ENCODE measurements around the gene MEGF6. TPM values are rescaled to one million over a fixed set of nuclear protein-coding genes. Genes with fewer than 3 reads are reported as not detected.

MEGF6 gene
- total RNA-seq, 2 donors from 2014 or later = 4.9 to 6.8 TPM

GRCh38 chr1:3560251-3560871 is 50.9 kb downstream of the MEGF6 start:
- Mint-ChIP-seq H3K4me3 (no peak overlapping the region), H3K36me3 (ENCODE audit: insufficient read depth in 2 of 2) (no peaks in the 10 kb centered on the region), H3K27ac (no peak overlapping the region), H3K27me3 (ENCODE audit: low read depth) (no peaks in the 10 kb centered on the region), H3K4me1 (ENCODE audit: low read depth) (no peaks in the 10 kb centered on the region), H3K9me3 (no peaks in the 10 kb centered on the region)
- no peak for ATAC-seq (replicated peaks in 1 of 2)
- DNase-seq = no peak

- ATAC-seq (replicated peaks in 1 of 2) = no peak
- H3K36me3 Mint-ChIP-seq (ENCODE audit: insufficient read depth in 2 of 2) = no peaks in the 10 kb centered on the region
- H3K27ac Mint-ChIP-seq = no peak overlapping the region
- no peak overlapping the region for H3K4me3 Mint-ChIP-seq
- no peak for DNase-seq
- no peaks in the 10 kb centered on the region for H3K9me3 Mint-ChIP-seq
- no peaks in the 10 kb centered on the region for H3K27me3 Mint-ChIP-seq (ENCODE audit: low read depth)
- no peaks in the 10 kb centered on the region for H3K4me1 Mint-ChIP-seq (ENCODE audit: low read depth)
Measured at GRCh38 chr1:3558036-3558726, 53.1 kb downstream of the MEGF6 start.

- Mint-ChIP-seq H3K4me3 (no peak overlapping the region), H3K27ac (no peak overlapping the region), H3K27me3 (ENCODE audit: low read depth) (no peaks in the 10 kb centered on the region), H3K4me1 (ENCODE audit: low read depth) (no peaks in the 10 kb centered on the region), H3K9me3 (no peaks in the 10 kb centered on the region), H3K36me3 (ENCODE audit: insufficient read depth in 2 of 2) (no peaks in the 10 kb centered on the region)
- no peak for DNase-seq
- ATAC-seq (replicated peaks in 1 of 2) = no peak
Measured at GRCh38 chr1:3557366-3557765, 53.9 kb downstream of the MEGF6 start.

- Mint-ChIP-seq H3K36me3 (ENCODE audit: insufficient read depth in 2 of 2) (no peaks in the 10 kb centered on the region), H3K27me3 (ENCODE audit: low read depth) (no peaks in the 10 kb centered on the region), H3K27ac (no peak overlapping the region), H3K4me1 (ENCODE audit: low read depth) (no peaks in the 10 kb centered on the region), H3K9me3 (no peaks in the 10 kb centered on the region), H3K4me3 (no peak overlapping the region)
- no peak for ATAC-seq (replicated peaks in 1 of 2)
- no peak for DNase-seq
Measured at GRCh38 chr1:3556336-3556735, 55.0 kb downstream of the MEGF6 start.

GRCh38 chr1:3555131-3555920 is 56.0 kb downstream of the MEGF6 start:
- Mint-ChIP-seq H3K9me3 (no peaks in the 10 kb centered on the region), H3K4me1 (ENCODE audit: low read depth) (no peaks in the 10 kb centered on the region), H3K4me3 (no peak overlapping the region), H3K36me3 (ENCODE audit: insufficient read depth in 2 of 2) (no peaks in the 10 kb centered on the region), H3K27me3 (ENCODE audit: low read depth) (no peaks in the 10 kb centered on the region), H3K27ac (no peak overlapping the region)
- ATAC-seq (replicated peaks in 1 of 2) (no peak), DNase-seq (no peak)

- DNase-seq (no peak), ATAC-seq (replicated peaks in 1 of 2) (no peak)
- no peak overlapping the region for H3K4me3 Mint-ChIP-seq
- H3K36me3 Mint-ChIP-seq (ENCODE audit: insufficient read depth in 2 of 2) = no peaks in the 10 kb centered on the region
- H3K9me3 Mint-ChIP-seq = no peaks in the 10 kb centered on the region
- no peaks in the 10 kb centered on the region for H3K27me3 Mint-ChIP-seq (ENCODE audit: low read depth)
- H3K27ac Mint-ChIP-seq = no peak overlapping the region
- no peaks in the 10 kb centered on the region for H3K4me1 Mint-ChIP-seq (ENCODE audit: low read depth)
Measured at GRCh38 chr1:3553940-3554223, 57.4 kb downstream of the MEGF6 start.

- no peaks in the 10 kb centered on the region for H3K27me3 Mint-ChIP-seq (ENCODE audit: low read depth)
- H3K4me1 Mint-ChIP-seq (ENCODE audit: low read depth) = no peaks in the 10 kb centered on the region
- H3K27ac Mint-ChIP-seq = no peak overlapping the region
- DNase-seq (no peak), ATAC-seq (replicated peaks in 1 of 2) (no peak)
- H3K4me3 Mint-ChIP-seq = no peak overlapping the region
- H3K36me3 Mint-ChIP-seq (ENCODE audit: insufficient read depth in 2 of 2) = no peaks in the 10 kb centered on the region
- H3K9me3 Mint-ChIP-seq = no peaks in the 10 kb centered on the region
Measured at GRCh38 chr1:3553166-3553939, 58.0 kb downstream of the MEGF6 start.

GRCh38 chr1:3552751-3553150 is 58.6 kb downstream of the MEGF6 start:
- no peaks in the 10 kb centered on the region for H3K9me3 Mint-ChIP-seq
- no peak overlapping the region for H3K27ac Mint-ChIP-seq
- no peaks in the 10 kb centered on the region for H3K4me1 Mint-ChIP-seq (ENCODE audit: low read depth)
- H3K4me3 Mint-ChIP-seq = no peak overlapping the region
- no peaks in the 10 kb centered on the region for H3K36me3 Mint-ChIP-seq (ENCODE audit: insufficient read depth in 2 of 2)
- H3K27me3 Mint-ChIP-seq (ENCODE audit: low read depth) = no peaks in the 10 kb centered on the region
- no peak for ATAC-seq (replicated peaks in 1 of 2)
- DNase-seq = no peak

- H3K27ac Mint-ChIP-seq = no peak overlapping the region
- no peak for DNase-seq
- no peaks in the 10 kb centered on the region for H3K36me3 Mint-ChIP-seq (ENCODE audit: insufficient read depth in 2 of 2)
- no peaks in the 10 kb centered on the region for H3K9me3 Mint-ChIP-seq
- H3K4me1 Mint-ChIP-seq (ENCODE audit: low read depth) = no peaks in the 10 kb centered on the region
- ATAC-seq (replicated peaks in 1 of 2) = no peak
- no peak overlapping the region for H3K4me3 Mint-ChIP-seq
- no peaks in the 10 kb centered on the region for H3K27me3 Mint-ChIP-seq (ENCODE audit: low read depth)
Measured at GRCh38 chr1:3552176-3552575, 59.1 kb downstream of the MEGF6 start.

- no peak for ATAC-seq (replicated peaks in 1 of 2)
- Mint-ChIP-seq H3K27me3 (ENCODE audit: low read depth) (no peaks in the 10 kb centered on the region), H3K36me3 (ENCODE audit: insufficient read depth in 2 of 2) (no peaks in the 10 kb centered on the region), H3K27ac (no peak overlapping the region), H3K4me3 (no peak overlapping the region), H3K4me1 (ENCODE audit: low read depth) (no peaks in the 10 kb centered on the region), H3K9me3 (no peaks in the 10 kb centered on the region)
- DNase-seq = no peak
Measured at GRCh38 chr1:3551711-3552110, 59.6 kb downstream of the MEGF6 start.

GRCh38 chr1:3551290-3551678 is 60.0 kb downstream of the MEGF6 start:
- ATAC-seq (replicated peaks in 1 of 2) (no peak), DNase-seq (no peak)
- H3K27ac Mint-ChIP-seq = no peak overlapping the region
- no peaks in the 10 kb centered on the region for H3K4me1 Mint-ChIP-seq (ENCODE audit: low read depth)
- H3K36me3 Mint-ChIP-seq (ENCODE audit: insufficient read depth in 2 of 2) = no peaks in the 10 kb centered on the region
- H3K4me3 Mint-ChIP-seq = no peak overlapping the region
- H3K9me3 Mint-ChIP-seq = no peaks in the 10 kb centered on the region
- H3K27me3 Mint-ChIP-seq (ENCODE audit: low read depth) = no peaks in the 10 kb centered on the region

GRCh38 chr1:3550511-3551289 is 60.6 kb downstream of the MEGF6 start:
- ATAC-seq (replicated peaks in 1 of 2) (no peak), DNase-seq (no peak)
- no peak overlapping the region for H3K4me3 Mint-ChIP-seq
- no peaks in the 10 kb centered on the region for H3K27me3 Mint-ChIP-seq (ENCODE audit: low read depth)
- no peaks in the 10 kb centered on the region for H3K36me3 Mint-ChIP-seq (ENCODE audit: insufficient read depth in 2 of 2)
- no peaks in the 10 kb centered on the region for H3K9me3 Mint-ChIP-seq
- H3K4me1 Mint-ChIP-seq (ENCODE audit: low read depth) = no peaks in the 10 kb centered on the region
- no peak overlapping the region for H3K27ac Mint-ChIP-seq

Data from activated T-cell treated with anti-CD3 and anti-CD28 coated beads, Interleukin-2, amount 50 U/mL, for 72 hours (primary cell).